ENCODE results near the gene INHBB. TPM values are rescaled to one million over a fixed set of nuclear protein-coding genes. Genes with fewer than 3 reads are reported as not detected.

The INHBB gene
- 1 to 10 TPM in 2 of 4 donors, under 1 TPM in 2; 0.15 to 2.5 (median 0.93) TPM for total RNA-seq

- Histone ChIP-seq H3K4me3 (peak within 1 kb of the TSS; percentile 29 to 75 (median 52)), H3K4me1 (peaks cover 25 to 48% (median 35%) of the 10 kb centered on the region in 3 donors), H3K9me3 (no peaks in the 10 kb centered on the region), H3K27me3 (peaks cover 7 to 97% (median 21%) of the 10 kb centered on the region in 4 donors), H3K27ac (peak within 1 kb of the TSS; percentile 9 to 78 (median 45)), H3K36me3 (no peaks in the 10 kb centered on the region)
- no peak for DNase-seq
- intact Hi-C loops (cut with DNase I): loop anchor here (5.0 to 10.0 kb wide), 2 partner anchors 209 to 331 kb away; no protein-coding TSS in a partner anchor
- TF ChIP-seq POLR2A (IDR thresholded peaks at IDR 0.05): no peak
- TF ChIP-seq, protein P1, sequence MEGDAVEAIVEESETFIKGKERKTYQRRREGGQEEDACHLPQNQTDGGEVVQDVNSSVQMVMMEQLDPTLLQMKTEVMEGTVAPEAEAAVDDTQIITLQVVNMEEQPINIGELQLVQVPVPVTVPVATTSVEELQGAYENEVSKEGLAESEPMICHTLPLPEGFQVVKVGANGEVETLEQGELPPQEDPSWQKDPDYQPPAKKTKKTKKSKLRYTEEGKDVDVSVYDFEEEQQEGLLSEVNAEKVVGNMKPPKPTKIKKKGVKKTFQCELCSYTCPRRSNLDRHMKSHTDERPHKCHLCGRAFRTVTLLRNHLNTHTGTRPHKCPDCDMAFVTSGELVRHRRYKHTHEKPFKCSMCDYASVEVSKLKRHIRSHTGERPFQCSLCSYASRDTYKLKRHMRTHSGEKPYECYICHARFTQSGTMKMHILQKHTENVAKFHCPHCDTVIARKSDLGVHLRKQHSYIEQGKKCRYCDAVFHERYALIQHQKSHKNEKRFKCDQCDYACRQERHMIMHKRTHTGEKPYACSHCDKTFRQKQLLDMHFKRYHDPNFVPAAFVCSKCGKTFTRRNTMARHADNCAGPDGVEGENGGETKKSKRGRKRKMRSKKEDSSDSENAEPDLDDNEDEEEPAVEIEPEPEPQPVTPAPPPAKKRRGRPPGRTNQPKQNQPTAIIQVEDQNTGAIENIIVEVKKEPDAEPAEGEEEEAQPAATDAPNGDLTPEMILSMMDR (IDR thresholded peaks at IDR 0.05): no peak
- no CpG with 5 or more reads among the region's 99 CpGs for WGBS, 2 donors
These were observed at the start of gene INHBB for GRCh38 chr2:120346026-120346666. Gene INHBB, plus strand, starts transcription at chr2:120346136. Its CDS starts 53 bp downstream, at chr2:120346189.

DNA sequence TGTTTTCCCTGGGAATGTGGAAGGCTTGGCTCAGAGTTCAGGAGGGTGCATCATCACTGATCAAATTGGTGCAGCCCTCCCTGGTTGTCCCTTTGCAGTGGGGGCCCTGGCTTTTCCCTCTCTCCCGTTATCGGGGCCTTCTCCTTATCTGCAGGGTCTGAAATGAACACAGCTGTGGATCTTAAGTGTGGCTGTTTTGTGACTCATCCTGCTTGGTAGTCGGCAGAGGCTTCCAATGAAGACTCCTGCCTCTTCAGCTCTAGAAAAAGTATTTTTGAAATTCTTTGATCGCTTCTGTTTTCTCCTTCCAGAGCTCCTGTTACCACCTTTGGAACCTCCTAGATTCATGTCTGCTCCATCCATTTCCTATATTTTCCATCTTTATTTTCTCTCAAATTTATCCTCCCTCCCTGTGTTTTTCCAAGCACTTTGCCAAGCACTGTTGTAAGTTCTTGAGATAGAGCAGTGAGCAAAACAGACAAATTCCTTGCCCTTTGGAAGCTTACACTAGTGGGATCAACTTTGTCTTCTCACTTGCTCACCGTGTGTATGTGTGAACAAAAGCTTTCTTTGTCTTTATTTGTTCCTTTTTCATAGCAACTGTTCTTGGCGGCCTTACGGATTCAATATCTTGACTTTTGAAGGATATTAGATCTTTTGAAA, 47.6 kb upstream of the INHBB start:
- Histone ChIP-seq H3K9me3 (no peaks in the 10 kb centered on the region), H3K4me3 (no peak overlapping the region), H3K4me1 (peaks cover 0 to 25% (median 0%) of the 10 kb centered on the region in 3 donors), H3K36me3 (peaks cover 0 to 92% (median 0%) of the 10 kb centered on the region in 3 donors), H3K27ac (no peak overlapping the region), H3K27me3 (no peaks in the 10 kb centered on the region)
- 82 to 83% methylated on average over 7 of the region's 7 CpGs for WGBS, 2 donors
- no peak for DNase-seq
- intact Hi-C loops (cut with DNase I): no loop called here
- no peak for TF ChIP-seq POLR2A (IDR thresholded peaks at IDR 0.05)
- TF ChIP-seq, protein P1 (IDR thresholded peaks at IDR 0.05): no peak

- H3K4me3 ChIP-seq: no peak overlapping the region
- WGBS, 2 donors: 94 to 96% methylated on average over 9 of the region's 9 CpGs
- H3K27me3 ChIP-seq: no peaks in the 10 kb centered on the region
- H3K36me3 ChIP-seq: peaks cover 0 to 92% (median 0%) of the 10 kb centered on the region in 3 donors
- intact Hi-C loops (cut with DNase I): no loop called here
- no peak for DNase-seq
- TF ChIP-seq, protein P1 (IDR thresholded peaks at IDR 0.05): no peak
- no peak for TF ChIP-seq POLR2A (IDR thresholded peaks at IDR 0.05)
- H3K9me3 ChIP-seq: no peaks in the 10 kb centered on the region
- peak overlapping the region in 1 of 4 donors; percentile 70 for H3K27ac ChIP-seq
- peaks cover 0 to 18% (median 0%) of the 10 kb centered on the region in 3 donors for H3K4me1 ChIP-seq
These were observed 46.9 kb upstream of the INHBB start for GRCh38 chr2:120299004-120299403.

GRCh38 chr2:120299561-120299960, 46.4 kb upstream of the INHBB start:
- H3K9me3 ChIP-seq: no peaks in the 10 kb centered on the region
- peaks cover 0 to 14% (median 0%) of the 10 kb centered on the region in 3 donors for H3K4me1 ChIP-seq
- H3K36me3 ChIP-seq: peaks cover 0 to 90% (median 0%) of the 10 kb centered on the region in 3 donors
- DNase-seq: no peak
- no peak overlapping the region for H3K4me3 ChIP-seq
- intact Hi-C loops (cut with DNase I): no loop called here
- WGBS, 2 donors: 80% methylated on average over 5 of the region's 6 CpGs; no CpG with 5 or more reads in 1 of the 2 donors
- peak overlapping the region; percentile 26 to 80 (median 54) for H3K27ac ChIP-seq
- H3K27me3 ChIP-seq: no peaks in the 10 kb centered on the region
- no peak for TF ChIP-seq POLR2A (IDR thresholded peaks at IDR 0.05)
- TF ChIP-seq, protein P1 (IDR thresholded peaks at IDR 0.05): peak in 1 of 6 experiments; percentile 25

- TF ChIP-seq, protein P1 (IDR thresholded peaks at IDR 0.05): no peak
- TF ChIP-seq POLR2A (IDR thresholded peaks at IDR 0.05): no peak
- H3K27ac ChIP-seq: peak overlapping the region; percentile 39 to 80 (median 66)
- intact Hi-C loops (cut with DNase I): no loop called here
- H3K36me3 ChIP-seq: peaks cover 0 to 85% (median 0%) of the 10 kb centered on the region in 3 donors
- peaks cover 0 to 14% (median 0%) of the 10 kb centered on the region in 3 donors for H3K4me1 ChIP-seq
- no peaks in the 10 kb centered on the region for H3K27me3 ChIP-seq
- no peak overlapping the region for H3K4me3 ChIP-seq
- no peaks in the 10 kb centered on the region for H3K9me3 ChIP-seq
- DNase-seq: no peak
- 49 to 61% methylated on average over 4 to 8 of the region's 10 CpGs for WGBS, 2 donors
These were observed 45.6 kb upstream of the INHBB start for GRCh38 chr2:120300385-120300784.
